GM12878 (cell line): ENCODE measurements around the gene CYSRT1. TPM values are rescaled to one million over a fixed set of nuclear protein-coding genes. Genes with fewer than 3 reads are reported as not detected.
A peak's percentile ranks its signal among the peaks of the same experiment; 100 is the strongest.

Experiments
- ATAC-seq: fragments of 200-7000 bp; cut with Tn5 transposase; 3 replicates; pipeline ENCODE4 v1.9.1; 2020; ENCODE audit warnings: mild to moderate bottlenecking, moderate library complexity
- BruUV-seq: library from RNA; stranded (reverse); fragments of 400-500 nt; replicated peaks from 2 replicates; lab custom pipeline; 2021; lab: Mats Ljungman, UMichigan
- CTCF ChIA-PET: fragments of 300-600 bp; sonication (Branson Sonifier 250); formaldehyde crosslinking; extraction: SDS; loops from one replicate; lab custom pipeline; 2021; ENCODE audit warnings: inconsistent platforms; lab: Yijun Ruan, JAX
- POLR2A ChIA-PET: fragments of 350-600 bp; formaldehyde crosslinking; extraction: SDS; loops from one replicate; lab custom pipeline; 2021; ENCODE audit warnings: inconsistent platforms; lab: Charles Lee
- RAD21 ChIA-PET: fragments of 300-600 bp; sonication (Branson Sonifier 250); formaldehyde crosslinking; loops from one replicate; lab custom pipeline; 2023; ENCODE audit warnings: antibody characterized with exemption; ENCODE audit not compliant: unreplicated experiment; lab: Charles Lee
- SMC1A ChIA-PET: fragments of 300-600 bp; sonication (Branson Sonifier 250); formaldehyde crosslinking; loops from one replicate; lab custom pipeline; 2023; ENCODE audit not compliant: unreplicated experiment, uncharacterized antibody; lab: Charles Lee
- DNase-seq: peaks from one replicate; pipeline ENCODE4 v3.0.0-alpha.2; 2011; ENCODE audit warnings: low read depth, low spot score
- FAIRE-seq: peaks from 3 replicates; lab custom pipeline; 2011; peaks lifted over from hg19 to GRCh38; lab: Jason Lieb, UNC
- H2AFZ ChIP-seq: 2 replicates; pipeline ENCODE4 v1.6.0; 2011; ENCODE audit warnings: low read depth, low read length, control low read depth; ENCODE audit not compliant: control insufficient read depth
- H3K27ac ChIP-seq: 2 replicates; pipeline ENCODE4 v1.5.1; 2011; ENCODE audit warnings: control low read depth; ENCODE audit not compliant: control insufficient read depth, insufficient read depth
- H3K27me3 ChIP-seq, 2 experiments: replicated peaks in 1 of 2; 2 replicates each; pipeline versions ENCODE4 v1.6.0 to v1.6.1; 2011; ENCODE audit warnings: low read length in 1 of 2; ENCODE audit not compliant: control insufficient read depth in 2 of 2, insufficient read depth in 2 of 2
- H3K36me3 ChIP-seq, 2 experiments: 2 replicates each; pipeline ENCODE4 v1.5.1; 2011; ENCODE audit warnings: low read length in 1 of 2; ENCODE audit not compliant: control insufficient read depth in 2 of 2, insufficient read depth in 2 of 2
- H3K4me1 ChIP-seq: 2 replicates; pipeline ENCODE4 v1.6.1; 2011; ENCODE audit warnings: mild to moderate bottlenecking, low read length, moderate library complexity, mixed read lengths; ENCODE audit not compliant: control insufficient read depth, insufficient read depth
- H3K4me2 ChIP-seq: 2 replicates; pipeline ENCODE4 v1.6.0; 2011; ENCODE audit warnings: control low read depth; ENCODE audit not compliant: control insufficient read depth, insufficient read depth
- H3K4me3 ChIP-seq: fragments of 200-600 bp; sonication (generic); 2 replicates; pipeline ENCODE4 v1.5.1; 2016
- H3K79me2 ChIP-seq: 2 replicates; pipeline ENCODE4 v1.6.0; 2011; ENCODE audit warnings: low read length; ENCODE audit not compliant: control insufficient read depth, insufficient read depth
- H3K9ac ChIP-seq: 2 replicates; pipeline ENCODE4 v1.8.0; 2011; ENCODE audit warnings: low read length, control low read depth, mixed read lengths; ENCODE audit not compliant: control insufficient read depth, insufficient read depth
- H3K9me3 ChIP-seq: replicated peaks from 3 replicates; pipeline ENCODE4 v1.5.1; 2011; ENCODE audit warnings: mild to moderate bottlenecking, low read length; ENCODE audit not compliant: control insufficient read depth, insufficient read depth
- H4K20me1 ChIP-seq: 2 replicates; pipeline ENCODE4 v1.6.0; 2011; ENCODE audit not compliant: control insufficient read depth, insufficient read depth
- ATF3 ChIP-seq: IDR thresholded peaks from 2 replicates; pipeline ENCODE4 v1.6.1; 2011; ENCODE audit warnings: low read depth, mild to moderate bottlenecking, low read length, moderate library complexity, borderline replicate concordance; ENCODE audit errors: extremely low read depth
- BCL3 ChIP-seq: IDR thresholded peaks from 2 replicates; pipeline ENCODE4 v1.6.1; 2011; ENCODE audit warnings: borderline replicate concordance, low read depth, mild to moderate bottlenecking, moderate library complexity, low read length; ENCODE audit not compliant: insufficient read depth, poor library complexity, severe bottlenecking
- BMI1 ChIP-seq: fragments of 450-650 bp; IDR thresholded peaks from 2 replicates; pipeline ENCODE4 v1.6.1; 2016; ENCODE audit warnings: mild to moderate bottlenecking, moderate library complexity, borderline replicate concordance
- BRCA1 ChIP-seq: IDR thresholded peaks from 2 replicates; pipeline ENCODE4 v1.6.1; 2011; ENCODE audit warnings: low read depth, low read length, improper control_type of control experiment
- CBX5 ChIP-seq: sonication (generic); IDR thresholded peaks from 2 replicates; pipeline ENCODE4 v1.6.1; 2016; ENCODE audit warnings: low read depth, moderate library complexity, mild to moderate bottlenecking, inconsistent platforms
- CEBPB ChIP-seq, 2 experiments: fragments of 150-350 bp in 1 of 2; IDR thresholded peaks; 2 replicates each; pipeline ENCODE4 v1.6.1; 2012 to 2014; ENCODE audit warnings: low read depth in 2 of 2, low read length in 2 of 2, borderline replicate concordance in 1 of 2, inconsistent platforms in 1 of 2
- EED ChIP-seq: sonication (generic); IDR thresholded peaks from 2 replicates; pipeline ENCODE4 v1.6.1; 2016; ENCODE audit warnings: antibody characterized with exemption, low read depth
- EP300 ChIP-seq, 2 experiments: fragments of 150-350 bp in 1 of 2; IDR thresholded peaks; 2 replicates each; pipeline ENCODE4 v1.6.1; 2011 to 2012; ENCODE audit warnings: low read depth in 2 of 2, low read length in 2 of 2, borderline replicate concordance in 1 of 2, improper control_type of control experiment in 1 of 2, inconsistent platforms in 1 of 2; ENCODE audit not compliant: control insufficient read depth in 1 of 2
- IRF5 ChIP-seq: fragments of 450-650 bp; IDR thresholded peaks from 2 replicates; pipeline ENCODE4 v1.6.1; 2017; ENCODE audit warnings: borderline replicate concordance
- MTA3 ChIP-seq: IDR thresholded peaks from 2 replicates; pipeline ENCODE4 v1.6.1; 2012; ENCODE audit warnings: low read length, inconsistent platforms, borderline replicate concordance
- NR2F1 ChIP-seq: fragments of 450-650 bp; conservative IDR thresholded peaks from 2 replicates; pipeline ENCODE4 v1.6.1; 2017; ENCODE audit warnings: mild to moderate bottlenecking
- PKNOX1 ChIP-seq: fragments of 450-650 bp; IDR thresholded peaks from 2 replicates; pipeline ENCODE4 v1.6.1; 2016; ENCODE audit warnings: mild to moderate bottlenecking
- POLR2AphosphoS5 ChIP-seq: IDR thresholded peaks from 2 replicates; pipeline ENCODE4 v1.6.1; 2011; ENCODE audit warnings: mild to moderate bottlenecking, low read length, inconsistent platforms
- RUNX3 ChIP-seq: IDR thresholded peaks from 2 replicates; pipeline ENCODE4 v1.6.1; 2012; ENCODE audit warnings: low read length, inconsistent platforms
- SKIL ChIP-seq: fragments of 450-650 bp; IDR thresholded peaks from 2 replicates; pipeline ENCODE4 v1.6.1; 2017; ENCODE audit warnings: mild to moderate bottlenecking, low read depth, inconsistent platforms; ENCODE audit not compliant: poor library complexity, severe bottlenecking
- WGBS: methylation state at CpG from one replicate; pipeline ENCODE4 v1.1.6; 2016; ENCODE audit warnings: low lambda C conversion rate; ENCODE audit not compliant: insufficient replicate concordance, insufficient coverage; ENCODE audit errors: missing lambda C conversion rate; 5-methylcytosine and 5-hydroxymethylcytosine counted together
- in situ Hi-C: fragments of 300-500 bp; cut with MboI; formaldehyde crosslinking; loops from 9 replicates; pipeline ENCODE4 v1.14.3; 2018; ENCODE audit warnings: mixed read lengths
- intact Hi-C: fragments of 100-400 bp; cut with micrococcal nuclease; formaldehyde crosslinking; loops from one replicate; pipeline ENCODE4 v1.14.2; 2022; ENCODE audit not compliant: unreplicated experiment
- polyA plus RNA-seq, 11 experiments: library from polyadenylated mRNA; depleted of rRNA in 4 of 11; unstranded in 6 of 11; stranded (reverse) in 5 of 11; fragments of >200 nt; fragmentation: Nextera tagmentation in 4 of 11; fragmentation: Illumina TruSeq in 1 of 11; extraction: Ambion mirVana in 4 of 11; extraction: Trizol in 1 of 11; gene quantifications; 1 replicate in 1 of 11; 2 replicates in 10 of 11; pipeline versions ENCODE4 v1.2.1 to v1.2.3, GENCODE V29; 2011 to 2016; ENCODE audit warnings: inconsistent platforms in 2 of 11, missing spikeins in 2 of 11, low read depth in 1 of 11
- total RNA-seq, 4 experiments: library from RNA; depleted of rRNA in 3 of 4; stranded (reverse); fragments of >200 nt in 3 of 4; fragmentation: Illumina TruSeq in 1 of 4; extraction: Trizol in 1 of 4; gene quantifications; 2 replicates each; pipeline versions ENCODE4 v1.2.1 to v1.2.3, GENCODE V29; 2013 to 2021

CYSRT1 gene
- total and polyA plus RNA-seq, 10 of the 15 experiments (the other 5 are each of a cell fraction or from before 2014, with no cell fraction given): 0.24 to 3.6 (median 0.97) TPM; not detected in 1

- peak overlapping the region; percentile 31; the same call in 1 of the 2 replicates for H3K27ac ChIP-seq
- H2AFZ ChIP-seq: peak overlapping the region; percentile 65
- H3K9ac ChIP-seq: peak overlapping the region; percentile 44
- DNase-seq: no peak
- peaks cover 26% of the 10 kb centered on the region for H3K4me1 ChIP-seq
- H3K36me3 ChIP-seq: no peaks in the 10 kb centered on the region
- H3K27me3 ChIP-seq: no peaks in the 10 kb centered on the region
- intact Hi-C loops (loop anchor here (5.0 kb wide), 1 partner anchor 449 kb away; no protein-coding TSS in a partner anchor), in situ Hi-C loops (no loop called here)
- SMC1A ChIA-PET: interaction anchor here (0.7 to 2.4 kb wide), 9 partner anchors 11 to 176 kb away, joined by 3 to 6 read pairs (median 4); partner anchors contain the start of gene TOR4A
- RAD21 ChIA-PET: interaction anchor here (0.6 to 4.6 kb wide), 30 partner anchors 13 to 437 kb away, joined by 3 to 20 read pairs (median 4); partner anchors contain the start of genes ANAPC2, MAN1B1, NELFB and RNF208
- 8% methylated on average over 27 of the region's 31 CpGs for WGBS
- peak overlapping the region; percentile 94 for H3K4me2 ChIP-seq
- no peak overlapping the region for H3K4me3 ChIP-seq
- no peaks in the 10 kb centered on the region for H4K20me1 ChIP-seq
- H3K9me3 ChIP-seq: no peaks in the 10 kb centered on the region
- POLR2A ChIA-PET: interaction anchor here (0.6 to 9.2 kb wide), 10 partner anchors 13 to 805 kb away, joined by 3 to 112 read pairs (median 6); partner anchors contain the start of genes CYSRT1, NELFB, NRARP and RNF208
- peak; percentile 65 for ATAC-seq
- no peak for FAIRE-seq
- no TSS peak for BruUV-seq
- CTCF ChIA-PET: interaction anchor here (0.6 to 5.3 kb wide), 43 partner anchors 11 to 471 kb away, joined by 3 to 52 read pairs (median 4); partner anchors contain the start of genes ANAPC2, CYSRT1, DPP7 and EXD3
- peaks cover 8% of the 10 kb centered on the region for H3K79me2 ChIP-seq
- TF ChIP-seq IRF5: no peak
- peak; percentile 66 for TF ChIP-seq NR2F1
- TF ChIP-seq ATF3: no peak
- TF ChIP-seq BRCA1: no peak
- TF ChIP-seq EED: peak; percentile 68
- TF ChIP-seq RUNX3: no peak
- TF ChIP-seq CEBPB (IDR thresholded peaks at IDR 0.05; ENCODE audit: borderline replicate concordance in 1 of 2, low read depth in 2 of 2, low read length in 2 of 2): no peak
- no peak for TF ChIP-seq MTA3
- TF ChIP-seq BMI1: no peak
- TF ChIP-seq PKNOX1: peak; percentile 33; the same call in 1 of the 2 replicates
- TF ChIP-seq BCL3: no peak
- TF ChIP-seq POLR2AphosphoS5: no peak
- TF ChIP-seq EP300 (IDR thresholded peaks at IDR 0.05; ENCODE audit: borderline replicate concordance in 1 of 2, control insufficient read depth in 1 of 2, low read depth in 2 of 2, low read length in 2 of 2): no peak
- TF ChIP-seq CBX5: no peak
- TF ChIP-seq SKIL: no peak
These were observed 11.4 kb downstream of the CYSRT1 start for GRCh38 chr9:137236238-137236935.
